Amniotic stem cell (primary cell): Measurements from ENCODE around the gene SPEF2.
"Not testable (repeated sequence)": the region's sequence is repeated elsewhere in the genome, so short reads cannot be mapped to it uniquely, and the experiment has no call there.

Experiments used
- DNase-seq: peaks from one replicate; lab custom pipeline; 2025; lab: John Stamatoyannopoulos, UW

The SPEF2 gene

GRCh38 chr5:35820735-35821134 lies 203.1 kb downstream of the SPEF2 start:
- no peak for DNase-seq

- no peak for DNase-seq
These were observed 203.8 kb downstream of the SPEF2 start for GRCh38 chr5:35821513-35821912.

- DNase-seq = no peak
These were observed 204.8 kb downstream of the SPEF2 start for GRCh38 chr5:35822511-35822910.

- DNase-seq = no peak
These were observed 205.9 kb downstream of the SPEF2 start for GRCh38 chr5:35823347-35824098.

GRCh38 chr5:35826056-35826455 lies 208.4 kb downstream of the SPEF2 start:
- no peak for DNase-seq

- DNase-seq = no peak
These were observed 208.9 kb downstream of the SPEF2 start for GRCh38 chr5:35826554-35826953.

GRCh38 chr5:35828082-35828598 lies 210.5 kb downstream of the SPEF2 start:
- no peak for DNase-seq

- no peak for DNase-seq
These were observed 212.9 kb downstream of the SPEF2 start for GRCh38 chr5:35830587-35830986.

- DNase-seq = no peak
These were observed 215.1 kb downstream of the SPEF2 start for GRCh38 chr5:35832762-35833161.

- DNase-seq = no peak
These were observed 215.6 kb downstream of the SPEF2 start for GRCh38 chr5:35833224-35833623.

- no peak for DNase-seq
These were observed 218.4 kb downstream of the SPEF2 start for GRCh38 chr5:35835796-35836742.

- DNase-seq = no peak
These were observed 220.8 kb downstream of the SPEF2 start for GRCh38 chr5:35838370-35839042.

GRCh38 chr5:35842856-35843255 lies 225.2 kb downstream of the SPEF2 start:
- no peak for DNase-seq

- not testable (repeated sequence) for DNase-seq
These were observed 227.8 kb downstream of the SPEF2 start for GRCh38 chr5:35845508-35845907.

GRCh38 chr5:35847491-35847890 lies 229.8 kb downstream of the SPEF2 start:
- no peak for DNase-seq

- no peak for DNase-seq
These were observed 230.3 kb downstream of the SPEF2 start for GRCh38 chr5:35847961-35848360.

GRCh38 chr5:35849860-35850259 lies 232.2 kb downstream of the SPEF2 start:
- no peak for DNase-seq

GRCh38 chr5:35850967-35851680 lies 233.5 kb downstream of the SPEF2 start:
- no peak for DNase-seq

- DNase-seq = no peak
These were observed 234.5 kb downstream of the SPEF2 start for GRCh38 chr5:35852084-35852734.

- no peak for DNase-seq
These were observed 235.1 kb downstream of the SPEF2 start for GRCh38 chr5:35852773-35853172.

GRCh38 chr5:35853631-35854030 lies 236.0 kb downstream of the SPEF2 start:
- no peak for DNase-seq
